HG03039 (cell line): ENCODE measurements around the gene SCUBE1.

Experiments used
- ATAC-seq: cut with Tn5 transposase; IDR thresholded peaks from one replicate; pipeline ENCODE4 v1.9.1; 2021; ENCODE audit warnings: mild to moderate bottlenecking, moderate library complexity; ENCODE audit not compliant: unreplicated experiment

SCUBE1 gene

GRCh38 chr22:43206509-43207161 lies 136.5 kb downstream of the SCUBE1 start:
- ATAC-seq, result no peak

GRCh38 chr22:43205748-43206508 lies 137.2 kb downstream of the SCUBE1 start:
- no peak for ATAC-seq

GRCh38 chr22:43205261-43205691 lies 137.9 kb downstream of the SCUBE1 start:
- ATAC-seq, result no peak

- no peak for ATAC-seq
Measured at GRCh38 chr22:43203471-43203981, 139.6 kb downstream of the SCUBE1 start.

GRCh38 chr22:43202756-43203410 lies 140.3 kb downstream of the SCUBE1 start:
- no peak for ATAC-seq

- no peak for ATAC-seq
Measured at GRCh38 chr22:43202326-43202725, 140.8 kb downstream of the SCUBE1 start.

GRCh38 chr22:43201486-43202219 lies 141.5 kb downstream of the SCUBE1 start:
- no peak for ATAC-seq

- no peak for ATAC-seq
Measured at GRCh38 chr22:43200555-43200954, 142.6 kb downstream of the SCUBE1 start.

GRCh38 chr22:43200031-43200430 lies 143.1 kb downstream of the SCUBE1 start:
- ATAC-seq, result no peak

GRCh38 chr22:43199541-43199940 lies 143.6 kb downstream of the SCUBE1 start:
- ATAC-seq, result no peak

GRCh38 chr22:43198936-43199335 lies 144.2 kb downstream of the SCUBE1 start:
- ATAC-seq, result no peak

GRCh38 chr22:43198126-43198525 lies 145.0 kb downstream of the SCUBE1 start:
- ATAC-seq, result no peak

GRCh38 chr22:43197271-43197941 lies 145.8 kb downstream of the SCUBE1 start:
- no peak for ATAC-seq

GRCh38 chr22:43191831-43192230 lies 151.3 kb downstream of the SCUBE1 start:
- ATAC-seq, result no peak

- no peak for ATAC-seq
Measured at GRCh38 chr22:43188829-43189545, 154.2 kb downstream of the SCUBE1 start.

GRCh38 chr22:43187171-43188099 lies 155.7 kb downstream of the SCUBE1 start:
- peak; percentile 74 for ATAC-seq

GRCh38 chr22:43186272-43187170 lies 156.7 kb downstream of the SCUBE1 start, which contains the start of gene TTLL12:
TSS of gene TTLL12 (minus strand) at chr22:43187134. CDS start at chr22:43187069, 65 bp downstream.
- ATAC-seq, result peak; percentile 60

- no peak for ATAC-seq
Measured at GRCh38 chr22:43185860-43186261, 157.3 kb downstream of the SCUBE1 start.
